Measurements from ENCODE around the gene PACRGL. TPM values are rescaled to one million over a fixed set of nuclear protein-coding genes. Genes with fewer than 3 reads are reported as not detected.

PACRGL gene
- total and polyA plus RNA-seq, 10 of the 15 experiments (the other 5 are each of a cell fraction or from before 2014, with no cell fraction given) = 1.7 to 17.2 (median 7.3) TPM

GRCh38 chr4:20700007-20700761 is at the start of gene PACRGL (continued):
- TF ChIP-seq IRF3 (IDR thresholded peaks at IDR 0.05) (no peak), POU2F2 (IDR thresholded peaks at IDR 0.05; ENCODE audit: borderline replicate concordance, low read depth, low read length) (no peak), ZNF622 (IDR thresholded peaks at IDR 0.05) (no peak), KLF5 (IDR thresholded peaks at IDR 0.05; ENCODE audit: partially characterized antibody) (peak; percentile 42), FOXM1 (IDR thresholded peaks at IDR 0.05; ENCODE audit: low read depth, low read length) (no peak), IKZF1 (conservative IDR thresholded peaks at IDR 0.05) (peak; percentile 75), JUND (IDR thresholded peaks at IDR 0.05; ENCODE audit: low read depth, low read length) (no peak), JUNB (IDR thresholded peaks at IDR 0.05) (no peak), KDM1A (IDR thresholded peaks at IDR 0.05; ENCODE audit: borderline replicate concordance) (no peak), FOXK2 (IDR thresholded peaks at IDR 0.05) (no peak), NR2C1 (IDR thresholded peaks at IDR 0.05) (peak; percentile 93)

GRCh38 chr4:20652226-20652885 is 47.9 kb upstream of the PACRGL start:
- no peak overlapping the region for H2AFZ ChIP-seq (ENCODE audit: control insufficient read depth, low read depth, low read length)
- WGBS (ENCODE audit: insufficient coverage, insufficient replicate concordance, low lambda C conversion rate, missing lambda C conversion rate) = 0% methylated on average over 1 of the region's 1 CpG
- no peaks in the 10 kb centered on the region for H3K36me3 ChIP-seq (ENCODE audit: control insufficient read depth in 2 of 2, insufficient read depth in 2 of 2, low read length in 1 of 2)
- no peak for ATAC-seq
- no peaks in the 10 kb centered on the region for H3K9me3 ChIP-seq (replicated peaks; ENCODE audit: control insufficient read depth, insufficient read depth, low read length)
- H3K4me2 ChIP-seq (ENCODE audit: control insufficient read depth, insufficient read depth) = no peak overlapping the region
- ChIA-PET RAD21 (ENCODE audit: unreplicated experiment) (no interaction called here), CTCF (no interaction called here), POLR2A (no interaction called here), SMC1A (ENCODE audit: uncharacterized antibody, unreplicated experiment) (no interaction called here)
- H3K27me3 ChIP-seq (replicated peaks in 1 of 2; ENCODE audit: control insufficient read depth in 2 of 2, insufficient read depth in 2 of 2, low read length in 1 of 2) = no peaks in the 10 kb centered on the region
- no TSS peak for BruUV-seq (replicated peaks)
- no peaks in the 10 kb centered on the region for H3K4me1 ChIP-seq (ENCODE audit: control insufficient read depth, insufficient read depth, low read length)
- no peaks in the 10 kb centered on the region for H3K79me2 ChIP-seq (ENCODE audit: control insufficient read depth, insufficient read depth, low read length)
- no peak for DNase-seq (ENCODE audit: low read depth, low spot score)
- H3K9ac ChIP-seq (ENCODE audit: control insufficient read depth, insufficient read depth, low read length) = no peak overlapping the region
- intact Hi-C loops (cut with micrococcal nuclease; ENCODE audit: unreplicated experiment) (no loop called here), in situ Hi-C loops (cut with MboI) (no loop called here)
- TF ChIP-seq SREBF1 (IDR thresholded peaks at IDR 0.05; ENCODE audit: low read length) = no peak
- TF ChIP-seq SUPT20H (IDR thresholded peaks at IDR 0.05; ENCODE audit: borderline replicate concordance, control insufficient read depth, low read depth, low read length) = no peak
- no peak for TF ChIP-seq E2F8 (IDR thresholded peaks at IDR 0.05; ENCODE audit: low read depth, partially characterized antibody)
- no peak for TF ChIP-seq TAF1 (IDR thresholded peaks at IDR 0.05; ENCODE audit: borderline replicate concordance, low read depth, low read length)
- no peak for TF ChIP-seq EP300 (IDR thresholded peaks at IDR 0.05; ENCODE audit: borderline replicate concordance in 1 of 2, control insufficient read depth in 1 of 2, low read depth in 2 of 2, low read length in 2 of 2)
- H4K20me1 ChIP-seq (ENCODE audit: control insufficient read depth, insufficient read depth) = no peaks in the 10 kb centered on the region
- no peak overlapping the region for H3K27ac ChIP-seq (ENCODE audit: control insufficient read depth, insufficient read depth)
- FAIRE-seq = no peak
- no peak overlapping the region for H3K4me3 ChIP-seq
